ENCODE data around the gene BCL6. TPM values are rescaled to one million over a fixed set of nuclear protein-coding genes. Genes with fewer than 3 reads are reported as not detected.

The BCL6 gene
- 1 to 10 TPM; 7.2 to 9.4 (median 7.9) TPM for polyA plus RNA-seq (ENCODE audit: insufficient read length in 3 of 3)

GRCh38 chr3:187745201-187746058, at the start of gene BCL6:
TSS of gene BCL6 (minus strand) at chr3:187745468. CDS start at chr3:187733693, 11,775 bp downstream.
- DNase-seq (ENCODE audit: low read depth in 3 of 3, low spot score in 2 of 3), result peak; percentile 95 to 100 (median 98)

GRCh38 chr3:187794731-187795130, 49.5 kb upstream of the BCL6 start:
- no peak for DNase-seq (ENCODE audit: low read depth in 3 of 3, low spot score in 2 of 3)

GRCh38 chr3:187793618-187794017, 48.4 kb upstream of the BCL6 start:
- DNase-seq (ENCODE audit: low read depth in 3 of 3, low spot score in 2 of 3), result no peak

- DNase-seq (ENCODE audit: low read depth in 3 of 3, low spot score in 2 of 3), result no peak
These were observed 47.3 kb upstream of the BCL6 start for GRCh38 chr3:187792521-187792920.

GRCh38 chr3:187789872-187790271, 44.6 kb upstream of the BCL6 start:
- DNase-seq (ENCODE audit: low read depth in 3 of 3, low spot score in 2 of 3), result no peak

GRCh38 chr3:187788984-187789857, 44.0 kb upstream of the BCL6 start:
- DNase-seq (ENCODE audit: low read depth in 3 of 3, low spot score in 2 of 3), result no peak

GRCh38 chr3:187783098-187783497, 37.8 kb upstream of the BCL6 start:
- DNase-seq (ENCODE audit: low read depth in 3 of 3, low spot score in 2 of 3), result no peak

GRCh38 chr3:187782006-187782405, 36.7 kb upstream of the BCL6 start:
- DNase-seq (ENCODE audit: low read depth in 3 of 3, low spot score in 2 of 3), result no peak

GRCh38 chr3:187781001-187781400, 35.7 kb upstream of the BCL6 start:
- no peak for DNase-seq (ENCODE audit: low read depth in 3 of 3, low spot score in 2 of 3)

GRCh38 chr3:187778726-187779125, 33.5 kb upstream of the BCL6 start:
- DNase-seq (ENCODE audit: low read depth in 3 of 3, low spot score in 2 of 3), result no peak

GRCh38 chr3:187777331-187777941, 32.2 kb upstream of the BCL6 start:
- no peak for DNase-seq (ENCODE audit: low read depth in 3 of 3, low spot score in 2 of 3)

GRCh38 chr3:187775549-187775948, 30.3 kb upstream of the BCL6 start:
- no peak for DNase-seq (ENCODE audit: low read depth in 3 of 3, low spot score in 2 of 3)

- no peak for DNase-seq (ENCODE audit: low read depth in 3 of 3, low spot score in 2 of 3)
These were observed 29.0 kb upstream of the BCL6 start for GRCh38 chr3:187774185-187774789.

GRCh38 chr3:187773233-187774184, 28.2 kb upstream of the BCL6 start:
- no peak for DNase-seq (ENCODE audit: low read depth in 3 of 3, low spot score in 2 of 3)

GRCh38 chr3:187770224-187770623, 25.0 kb upstream of the BCL6 start:
- DNase-seq (ENCODE audit: low read depth in 3 of 3, low spot score in 2 of 3), result no peak

- no peak for DNase-seq (ENCODE audit: low read depth in 3 of 3, low spot score in 2 of 3)
These were observed 24.5 kb upstream of the BCL6 start for GRCh38 chr3:187769771-187770170.

- DNase-seq (ENCODE audit: low read depth in 3 of 3, low spot score in 2 of 3), result no peak
These were observed 22.2 kb upstream of the BCL6 start for GRCh38 chr3:187767266-187768012.

GRCh38 chr3:187765342-187765741, 20.1 kb upstream of the BCL6 start:
- DNase-seq (ENCODE audit: low read depth in 3 of 3, low spot score in 2 of 3), result no peak
